Osteocyte (in vitro differentiated cells): ENCODE measurements around the gene BRAT1. TPM values are rescaled to one million over a fixed set of nuclear protein-coding genes. Genes with fewer than 3 reads are reported as not detected.

ENCODE experiments used
- DNase-seq: peaks from one replicate; pipeline ENCODE4 v3.0.0; 2021; ENCODE audit warnings: mixed read lengths; ENCODE audit not compliant: unreplicated experiment; ENCODE audit errors: extremely low spot score
- H3K27ac Mint-ChIP-seq: one replicate; pipeline ENCODE4 v1.8.0; 2021; ENCODE audit warnings: mild to moderate bottlenecking, mixed read lengths; ENCODE audit not compliant: unreplicated experiment
- H3K27me3 Mint-ChIP-seq: one replicate; pipeline ENCODE4 v1.8.0; 2021; ENCODE audit warnings: mixed read lengths; ENCODE audit not compliant: unreplicated experiment
- H3K36me3 Mint-ChIP-seq: one replicate; pipeline ENCODE4 v1.8.0; 2021; ENCODE audit warnings: mixed read lengths; ENCODE audit not compliant: unreplicated experiment
- H3K4me1 Mint-ChIP-seq: one replicate; pipeline ENCODE4 v1.8.0; 2021; ENCODE audit warnings: mixed read lengths; ENCODE audit not compliant: unreplicated experiment
- H3K4me3 Mint-ChIP-seq: one replicate; pipeline ENCODE4 v1.8.0; 2021; ENCODE audit warnings: mild to moderate bottlenecking, moderate library complexity, mixed read lengths; ENCODE audit not compliant: unreplicated experiment
- H3K9me3 Mint-ChIP-seq: one replicate; pipeline ENCODE4 v1.8.0; 2021; ENCODE audit warnings: mixed read lengths; ENCODE audit not compliant: unreplicated experiment
- CTCF ChIP-seq: fragments of 200-600 bp; sonication (generic); IDR thresholded peaks from 2 replicates; pipeline ENCODE4 v1.5.0; 2021; ENCODE audit warnings: antibody characterized with exemption, mild to moderate bottlenecking, moderate library complexity
- total RNA-seq: library from RNA; stranded (reverse); gene quantifications from 2 replicates; pipeline ENCODE4 v1.2.1, GENCODE V29; 2021

The BRAT1 gene
- total RNA-seq, 1 donor from 2014 or later: 27.8 TPM

GRCh38 chr7:2527505-2528467, 27.5 kb downstream of the BRAT1 start:
- no peak for TF ChIP-seq CTCF
- H3K4me1 Mint-ChIP-seq: peaks cover 64% of the 10 kb centered on the region
- H3K27me3 Mint-ChIP-seq: no peaks in the 10 kb centered on the region
- H3K36me3 Mint-ChIP-seq: peaks cover 4% of the 10 kb centered on the region
- H3K27ac Mint-ChIP-seq: peak overlapping the region; percentile 87
- H3K9me3 Mint-ChIP-seq: no peaks in the 10 kb centered on the region
- H3K4me3 Mint-ChIP-seq: peak overlapping the region; percentile 53
- no peak for DNase-seq

GRCh38 chr7:2526659-2527504, 28.4 kb downstream of the BRAT1 start:
- Mint-ChIP-seq H3K27me3 (no peaks in the 10 kb centered on the region), H3K36me3 (peaks cover 4% of the 10 kb centered on the region), H3K4me3 (no peak overlapping the region), H3K9me3 (no peaks in the 10 kb centered on the region), H3K4me1 (peaks cover 72% of the 10 kb centered on the region), H3K27ac (peak overlapping the region; percentile 66)
- DNase-seq: no peak
- TF ChIP-seq CTCF: no peak

- Mint-ChIP-seq H3K27ac (no peak overlapping the region), H3K4me3 (no peak overlapping the region), H3K4me1 (peaks cover 76% of the 10 kb centered on the region)
Measured at GRCh38 chr7:2525658-2526630, 29.4 kb downstream of the BRAT1 start.

More at GRCh38 chr7:2525658-2526630, 29.4 kb downstream of the BRAT1 start:
- no peak for TF ChIP-seq CTCF
- Mint-ChIP-seq H3K27me3 (no peaks in the 10 kb centered on the region), H3K36me3 (peaks cover 4% of the 10 kb centered on the region), H3K9me3 (no peaks in the 10 kb centered on the region)
- DNase-seq: no peak
